HG03439 (cell line): ENCODE data around the gene CTNNBIP1.

ENCODE experiments used
- ATAC-seq: cut with Tn5 transposase; IDR thresholded peaks from one replicate; pipeline ENCODE4 v1.9.1; 2021; ENCODE audit warnings: mild to moderate bottlenecking, moderate library complexity; ENCODE audit not compliant: unreplicated experiment

Gene CTNNBIP1

GRCh38 chr1:9905010-9905409, 5.1 kb downstream of the CTNNBIP1 start:
- ATAC-seq: no peak

DNA sequence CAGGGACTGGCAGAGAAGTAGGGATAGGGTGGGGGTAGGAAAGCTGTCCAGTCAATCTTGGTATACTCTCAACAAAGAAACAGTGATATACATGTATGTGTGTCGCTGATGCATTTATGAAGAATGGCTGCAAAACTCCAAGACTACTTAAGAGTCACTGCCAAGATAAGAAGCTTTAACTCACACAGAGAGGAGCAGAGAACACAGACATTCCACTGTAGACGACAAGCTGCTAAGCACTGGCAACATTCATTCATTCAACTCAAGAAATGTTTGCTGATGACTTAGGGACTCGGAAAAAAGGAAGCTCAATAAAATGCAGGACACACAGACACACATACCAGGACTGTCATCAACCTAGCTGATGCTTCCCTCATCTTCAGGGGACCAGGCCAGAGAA, 5.5 kb downstream of the CTNNBIP1 start:
- ATAC-seq: no peak

DNA sequence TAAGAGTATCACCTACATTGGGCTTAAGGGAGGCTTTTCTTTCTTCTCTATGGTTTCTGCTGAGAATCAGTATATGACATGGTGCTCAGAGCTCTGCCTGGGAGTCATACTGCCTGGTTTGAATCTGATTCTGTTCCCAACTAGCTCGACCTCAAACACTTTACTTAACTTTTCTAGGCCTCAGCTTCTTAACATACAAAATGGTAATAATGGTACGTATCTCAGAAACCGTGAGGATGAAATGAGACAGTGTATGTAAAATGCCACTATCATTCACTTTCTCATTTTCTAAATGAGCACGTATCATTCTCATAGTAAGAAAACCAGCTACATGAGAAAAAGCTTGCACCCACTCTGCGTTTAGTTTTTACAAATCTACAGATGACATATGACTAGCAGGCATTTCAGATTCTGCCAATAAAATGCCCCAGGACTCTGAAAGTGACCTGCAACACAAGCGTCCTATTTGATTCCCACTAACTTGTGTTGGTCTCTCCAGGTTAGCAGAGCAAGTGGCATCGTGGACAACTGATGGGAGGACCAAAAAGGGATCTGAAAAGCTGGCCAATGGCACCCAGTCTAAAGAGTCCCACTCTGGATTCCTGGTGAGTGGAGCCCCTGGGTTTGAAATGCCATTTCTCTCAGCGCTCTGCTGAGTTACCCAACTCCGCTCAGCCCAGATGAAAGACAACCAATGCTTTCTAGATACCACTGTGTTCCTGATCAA, 6.1 kb downstream of the CTNNBIP1 start:
- no peak for ATAC-seq

DNA sequence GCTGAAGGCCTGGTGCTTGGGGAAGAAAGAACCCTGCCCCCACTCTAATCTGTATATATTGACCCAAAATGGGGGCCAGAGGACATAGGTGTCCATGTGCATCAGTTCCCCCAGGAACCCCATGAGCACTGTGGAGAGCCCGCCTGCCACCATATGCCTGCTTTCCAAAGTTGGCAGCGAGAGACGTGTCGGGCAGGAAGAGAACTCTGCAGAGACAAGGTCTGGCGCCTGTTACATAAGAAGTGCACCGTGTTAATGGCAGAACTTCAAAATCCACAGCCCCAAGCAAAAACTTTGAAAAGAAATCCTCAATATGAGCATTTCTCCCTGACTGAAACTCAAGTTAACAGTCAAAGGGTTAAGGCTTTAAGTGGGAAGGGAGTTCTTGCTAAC, 8.0 kb downstream of the CTNNBIP1 start:
- ATAC-seq: no peak

- no peak for ATAC-seq
Observed at GRCh38 chr1:9901148-9902059, 8.7 kb downstream of the CTNNBIP1 start.

GRCh38 chr1:9900142-9901043, 9.7 kb downstream of the CTNNBIP1 start:
- no peak for ATAC-seq

DNA sequence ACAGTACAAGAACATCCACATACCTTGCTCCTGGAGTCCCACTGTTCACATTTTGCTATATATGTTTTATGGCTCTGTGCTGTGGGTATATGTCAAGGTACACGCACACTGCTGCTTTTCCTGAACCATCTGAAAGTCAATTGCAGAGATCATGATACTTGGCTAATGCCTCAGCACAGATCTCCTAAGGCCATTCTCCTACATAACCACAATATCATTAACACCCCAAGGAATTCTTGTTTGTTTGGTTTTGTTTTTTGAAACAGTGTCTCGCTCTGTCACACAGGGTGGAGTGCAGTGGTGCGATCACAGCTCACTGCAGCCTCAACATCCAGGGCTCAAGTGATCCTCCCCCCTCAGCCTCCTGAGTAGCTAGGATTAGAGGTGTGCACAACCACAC, 16.0 kb downstream of the CTNNBIP1 start:
- ATAC-seq: no peak

- ATAC-seq: no peak
Observed at GRCh38 chr1:9892563-9893528, 17.2 kb downstream of the CTNNBIP1 start.

GRCh38 chr1:9891207-9891606, 18.9 kb downstream of the CTNNBIP1 start:
- ATAC-seq: no peak

- no peak for ATAC-seq
Observed at GRCh38 chr1:9890224-9890731, 19.8 kb downstream of the CTNNBIP1 start.

GRCh38 chr1:9889411-9889810, 20.7 kb downstream of the CTNNBIP1 start:
- no peak for ATAC-seq

GRCh38 chr1:9888886-9889285, 21.2 kb downstream of the CTNNBIP1 start:
- ATAC-seq: no peak

DNA sequence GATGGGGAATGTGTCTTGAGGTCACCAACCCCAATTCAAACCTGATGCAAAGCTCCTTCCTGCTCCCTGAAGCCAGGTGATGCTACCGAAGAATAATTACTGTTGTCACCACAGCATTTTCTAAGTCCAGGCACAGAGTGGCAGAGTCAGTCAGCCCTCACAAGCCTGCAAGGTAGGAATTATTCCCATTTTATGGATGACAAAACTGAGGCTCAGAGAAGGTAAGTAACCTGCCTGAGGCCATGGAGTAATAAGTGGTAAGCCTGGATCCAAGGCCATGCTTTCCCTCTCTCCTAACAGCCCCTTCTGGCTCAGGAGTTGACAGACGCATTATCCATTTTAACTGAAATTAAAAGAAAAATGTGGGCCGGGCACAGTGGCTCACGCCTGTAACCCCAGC, 23.0 kb downstream of the CTNNBIP1 start:
- no peak for ATAC-seq

DNA sequence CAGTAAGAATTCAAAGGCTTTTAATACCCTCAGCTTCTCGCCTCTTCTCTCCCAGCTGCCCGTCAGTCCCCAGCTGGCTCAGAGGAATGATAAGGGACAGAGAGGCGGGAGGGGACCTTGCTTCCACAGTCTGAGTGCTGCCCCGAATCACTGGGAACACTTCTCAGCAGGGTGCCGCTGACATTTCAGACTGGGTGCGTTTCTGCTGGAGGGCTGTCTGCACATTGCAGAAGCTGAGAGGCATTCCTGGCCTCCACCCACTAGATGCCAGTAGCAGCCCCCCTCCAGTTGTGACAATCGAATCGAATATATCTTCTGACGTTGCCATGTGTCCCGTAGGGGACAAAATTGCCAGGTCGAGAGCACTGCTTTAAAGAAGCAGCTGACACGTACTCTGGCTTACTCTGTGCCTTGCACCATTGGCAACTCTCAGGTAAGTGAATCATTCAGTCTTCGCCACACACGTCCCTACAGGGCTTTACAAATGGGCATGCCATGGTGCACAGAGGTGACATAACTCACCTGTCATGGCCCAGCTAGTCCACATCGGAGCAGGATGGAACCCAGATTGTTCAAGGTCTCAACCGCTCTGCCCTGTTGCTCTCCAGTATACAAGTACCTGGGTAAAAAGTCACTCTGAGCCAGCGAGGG, 23.9 kb downstream of the CTNNBIP1 start:
- ATAC-seq: no peak

DNA sequence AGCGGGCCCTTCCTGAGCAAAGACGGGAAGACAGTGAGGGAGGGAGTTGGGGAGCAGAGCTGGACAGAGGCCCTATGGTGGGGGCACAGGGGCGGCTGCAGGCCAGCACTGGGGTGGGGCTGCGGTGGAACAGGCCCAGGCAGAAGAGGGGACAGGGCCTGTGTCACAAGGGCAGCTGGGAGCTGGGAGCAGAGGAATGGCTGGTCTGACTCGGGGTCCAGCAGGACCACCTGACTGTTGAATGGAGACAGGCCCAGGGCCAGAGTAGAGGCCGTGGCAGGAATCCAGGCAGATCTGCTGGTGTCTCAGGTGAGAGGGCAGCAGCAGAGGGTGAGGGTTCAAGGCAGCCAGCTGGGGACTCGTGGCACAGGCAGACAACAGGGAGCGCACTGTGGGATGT, 25.3 kb downstream of the CTNNBIP1 start:
- ATAC-seq: no peak

DNA sequence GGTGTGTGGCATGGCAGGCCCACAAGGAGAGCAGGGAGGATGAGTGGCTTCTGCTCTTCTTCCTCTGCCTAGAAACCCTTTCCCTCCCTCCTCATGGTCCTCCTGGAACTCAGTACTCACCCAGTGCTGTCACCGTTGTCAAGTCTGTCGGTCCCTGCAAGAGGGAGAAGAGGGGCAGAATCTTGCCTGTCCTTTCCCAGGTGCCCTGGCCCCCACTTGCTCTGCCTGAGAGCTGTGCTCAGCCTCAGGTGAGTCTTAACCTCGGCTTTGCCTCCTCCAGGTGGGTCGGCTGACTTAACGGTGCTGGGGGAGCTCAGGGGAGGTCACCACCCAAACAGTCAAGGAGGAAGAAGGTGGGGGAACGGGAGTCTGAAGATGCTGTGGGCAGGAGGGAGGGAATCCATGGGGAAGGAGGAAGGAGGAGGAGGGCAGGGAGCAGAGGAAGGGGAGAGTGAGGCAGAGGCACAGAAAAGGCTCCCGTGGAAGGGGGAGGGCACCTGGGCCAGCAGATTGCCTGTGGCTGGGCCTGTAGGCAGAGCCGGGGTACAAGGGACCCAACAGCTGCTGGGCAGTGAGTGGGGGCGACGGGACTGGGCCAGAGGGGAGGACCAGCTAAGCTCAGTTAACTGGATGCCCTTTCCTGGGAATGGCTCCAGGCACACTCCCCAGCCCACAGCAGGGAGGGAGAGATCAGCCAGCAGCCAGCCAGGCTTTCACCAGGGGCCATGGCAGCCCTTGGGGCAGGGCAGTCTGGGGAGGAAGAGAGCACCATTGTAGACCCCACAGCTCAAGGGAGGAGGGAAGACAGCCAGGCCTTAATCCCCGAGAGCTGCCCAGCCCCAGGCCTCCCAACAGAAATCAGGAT, 26.3 kb downstream of the CTNNBIP1 start:
- ATAC-seq: no peak

- ATAC-seq: no peak
Observed at GRCh38 chr1:9882945-9883303, 27.1 kb downstream of the CTNNBIP1 start.

DNA sequence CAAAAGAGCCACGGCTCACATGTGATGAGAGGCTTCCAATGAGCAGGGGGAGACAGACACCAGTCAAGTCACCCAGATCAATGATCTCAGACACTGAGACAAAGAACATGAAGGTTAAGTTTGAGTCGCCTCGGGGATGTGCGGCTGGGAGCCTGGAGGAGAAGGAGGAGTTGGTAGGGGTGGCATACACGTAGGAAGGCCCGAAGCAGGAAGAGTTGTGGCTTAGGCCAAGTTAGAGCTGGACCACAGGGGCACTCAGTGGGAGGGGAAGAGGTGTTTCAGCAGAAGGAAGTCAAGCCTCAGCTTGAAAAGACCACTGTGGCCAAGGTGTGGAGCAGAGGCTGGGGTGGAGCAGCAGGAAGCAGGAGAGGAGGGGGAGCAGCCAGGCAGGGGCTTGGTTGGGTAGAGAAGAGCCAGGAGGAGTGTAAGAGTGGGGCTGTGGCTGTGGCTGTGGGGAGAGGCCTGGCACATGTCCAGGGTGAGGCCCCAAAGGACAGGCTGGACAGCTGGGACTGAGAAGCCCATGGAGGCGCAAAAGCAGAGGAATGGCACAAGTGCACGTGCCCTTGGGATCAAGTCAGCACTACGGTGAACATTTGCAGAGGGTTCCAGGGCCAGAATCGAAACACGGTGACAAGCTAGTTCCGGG, 27.6 kb downstream of the CTNNBIP1 start:
- ATAC-seq: no peak
